ENCODE measurements around the gene LRP2BP.
"Not testable (repeated sequence)": the region's sequence is repeated elsewhere in the genome, so short reads cannot be mapped to it uniquely, and the experiment has no call there.

Gene LRP2BP

DNA sequence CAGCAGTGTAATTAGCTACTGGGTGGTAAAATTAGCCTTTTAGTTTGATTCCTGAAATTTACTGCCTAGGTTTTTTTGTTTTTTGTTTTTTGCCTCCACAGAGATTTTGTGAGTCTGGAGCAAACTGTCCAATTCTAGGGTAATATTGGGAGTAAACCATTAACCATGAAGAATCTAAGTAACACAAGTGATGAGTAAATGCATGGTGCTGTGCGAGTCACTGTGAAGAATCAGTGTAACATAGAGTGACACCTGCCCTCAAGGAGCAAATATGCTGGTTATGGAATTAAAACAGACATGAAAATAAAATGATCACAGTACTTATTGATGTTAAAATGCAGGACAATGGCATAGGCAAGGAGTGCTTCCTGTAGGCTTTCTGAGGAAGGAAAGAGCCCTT is 60.1 kb downstream of the LRP2BP start:
- no peak overlapping the region for H3K4me2 ChIP-seq
- H3K27me3 ChIP-seq: no peaks in the 10 kb centered on the region
- H3K9ac ChIP-seq: no peak overlapping the region
- H3K27ac ChIP-seq: no peak overlapping the region
- peaks cover 27% of the 10 kb centered on the region for H3K36me3 ChIP-seq
- no peak for TF ChIP-seq Cebpa-rat (IDR thresholded peaks at IDR 0.05)
- H3K9me3 ChIP-seq: peaks cover 14% of the 10 kb centered on the region
- H3K4me1 ChIP-seq: peaks cover 11% of the 10 kb centered on the region
- H4K20me1 ChIP-seq: no peaks in the 10 kb centered on the region
- no peak overlapping the region for H3K4me3 ChIP-seq

DNA sequence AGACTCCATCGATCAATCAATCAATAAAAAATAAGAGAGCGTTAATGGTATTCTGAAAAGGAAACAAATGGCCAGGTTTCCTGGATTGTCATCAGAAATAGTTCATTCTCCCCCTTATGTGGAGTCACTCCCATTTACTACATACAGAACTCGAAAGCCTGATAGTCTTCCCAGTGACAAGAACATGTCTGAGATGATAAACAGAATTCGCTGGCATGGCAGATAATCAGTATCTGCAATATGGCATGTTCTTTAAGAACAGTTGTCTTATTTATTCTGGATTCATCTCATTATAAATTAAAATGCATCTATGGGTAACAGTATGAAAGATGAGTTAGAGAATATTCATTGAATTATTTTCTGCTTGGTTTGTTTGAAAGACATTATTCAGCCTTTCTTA is 61.4 kb downstream of the LRP2BP start:
- Histone ChIP-seq H3K4me3 (no peak overlapping the region), H3K9ac (no peak overlapping the region), H3K9me3 (peaks cover 19% of the 10 kb centered on the region), H3K27me3 (no peaks in the 10 kb centered on the region), H3K4me2 (no peak overlapping the region), H4K20me1 (no peaks in the 10 kb centered on the region), H3K4me1 (no peaks in the 10 kb centered on the region; the same call in 1 of the 2 replicates), H3K36me3 (peaks cover 27% of the 10 kb centered on the region), H3K27ac (no peak overlapping the region)
- no peak for TF ChIP-seq Cebpa-rat (IDR thresholded peaks at IDR 0.05)

DNA sequence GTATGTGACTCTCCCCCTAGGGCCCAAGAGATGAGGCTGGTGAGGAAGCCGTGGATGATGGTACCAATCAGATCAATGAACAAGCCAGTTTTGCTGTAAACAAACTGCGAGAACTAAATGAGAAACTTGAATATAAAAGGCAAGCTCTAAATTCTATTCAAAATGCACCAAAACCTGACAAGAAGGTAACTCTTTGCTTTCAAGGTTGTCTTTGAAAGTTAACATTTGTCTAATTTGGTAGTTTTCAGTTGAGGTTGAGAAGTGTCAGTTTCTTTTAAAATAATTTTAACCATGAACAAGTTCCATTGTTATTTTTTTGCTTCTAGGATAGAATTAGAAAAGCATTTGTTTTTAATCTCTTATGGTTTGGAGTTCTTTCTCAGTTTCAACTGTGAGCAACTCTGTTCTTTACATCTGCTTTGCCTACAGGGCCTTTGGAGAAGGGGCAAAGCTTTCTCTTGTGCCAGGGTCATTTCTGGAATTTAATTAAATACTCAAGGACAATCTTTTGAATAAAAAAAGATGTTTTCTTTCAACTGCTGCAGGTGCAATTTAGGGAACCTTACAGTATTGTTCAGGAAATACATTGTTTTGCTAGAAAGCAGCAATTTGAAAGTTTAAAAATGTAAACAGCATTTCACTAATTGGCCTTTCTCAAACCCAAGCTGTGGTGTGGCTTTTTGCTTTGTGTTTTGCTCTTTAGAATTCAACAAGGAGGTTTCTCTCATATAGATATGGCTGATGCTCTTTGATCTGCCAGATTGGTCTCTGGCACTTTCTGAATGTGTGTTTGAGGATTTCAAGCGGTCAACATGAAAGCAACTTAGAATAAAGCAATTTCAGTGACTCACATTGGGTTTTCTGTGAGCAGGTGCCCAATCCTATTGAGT is 62.9 kb downstream of the LRP2BP start:
- H3K4me2 ChIP-seq: no peak overlapping the region
- no peak overlapping the region for H3K27ac ChIP-seq

DNA sequence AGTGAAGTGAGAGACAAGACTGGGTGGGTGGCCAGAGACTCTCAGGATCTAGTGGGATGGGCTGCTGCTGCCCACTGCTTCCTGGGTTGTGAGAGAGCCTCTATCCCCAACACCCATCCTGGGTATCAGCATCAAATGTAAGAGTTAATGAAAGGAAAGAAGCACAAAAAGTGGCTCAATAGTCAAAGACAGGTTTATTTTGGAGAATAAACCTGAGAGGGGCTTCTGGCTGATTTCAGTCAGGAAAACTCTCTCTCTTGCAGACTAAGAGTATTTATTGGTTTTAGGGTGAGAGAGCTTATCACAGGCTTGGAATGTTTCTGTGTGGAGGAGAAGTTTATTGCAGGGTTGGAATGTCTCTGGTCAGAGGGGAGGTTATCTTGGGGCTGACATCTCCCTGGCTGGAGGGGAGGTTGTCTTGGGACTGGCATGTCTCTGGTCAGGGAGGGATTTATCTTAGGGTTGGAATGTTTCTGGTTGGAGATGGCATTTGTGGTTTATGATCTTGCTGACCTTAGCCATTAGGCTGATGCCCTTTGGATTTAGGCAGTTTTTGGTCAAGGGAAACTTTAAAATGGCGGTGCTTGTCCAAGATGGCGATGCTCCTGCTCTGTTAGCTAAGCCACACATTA is 65.7 kb downstream of the LRP2BP start:
- not testable (repeated sequence) for H3K27ac ChIP-seq, H3K9ac ChIP-seq, H3K4me3 ChIP-seq, H3K4me1 ChIP-seq, H3K4me2 ChIP-seq, H4K20me1 ChIP-seq, H3K27me3 ChIP-seq
- Histone ChIP-seq H3K9me3 (peaks cover 13% of the 10 kb centered on the region), H3K36me3 (peaks cover 31% of the 10 kb centered on the region)

More for the DNA sequence above, 62.9 kb downstream of the LRP2BP start:
- no peak for TF ChIP-seq Cebpa-rat (IDR thresholded peaks at IDR 0.05)
- Histone ChIP-seq H3K36me3 (peaks cover 30% of the 10 kb centered on the region), H3K4me3 (no peak overlapping the region), H3K9ac (no peak overlapping the region), H3K4me1 (no peaks in the 10 kb centered on the region), H4K20me1 (no peaks in the 10 kb centered on the region), H3K9me3 (peaks cover 15% of the 10 kb centered on the region), H3K27me3 (no peaks in the 10 kb centered on the region)

- H4K20me1 ChIP-seq: no peaks in the 10 kb centered on the region
- H3K9ac ChIP-seq: no peak overlapping the region
- no peak for TF ChIP-seq Cebpa-rat (IDR thresholded peaks at IDR 0.05)
- H3K4me1 ChIP-seq: no peaks in the 10 kb centered on the region
- no peak overlapping the region for H3K4me3 ChIP-seq
- no peak overlapping the region for H3K4me2 ChIP-seq
- H3K36me3 ChIP-seq: peaks cover 40% of the 10 kb centered on the region
- H3K27me3 ChIP-seq: no peaks in the 10 kb centered on the region
- peaks cover 13% of the 10 kb centered on the region for H3K9me3 ChIP-seq
- no peak overlapping the region for H3K27ac ChIP-seq
Observed at GRCh38 chr4:185328586-185328985, 67.1 kb downstream of the LRP2BP start.

DNA sequence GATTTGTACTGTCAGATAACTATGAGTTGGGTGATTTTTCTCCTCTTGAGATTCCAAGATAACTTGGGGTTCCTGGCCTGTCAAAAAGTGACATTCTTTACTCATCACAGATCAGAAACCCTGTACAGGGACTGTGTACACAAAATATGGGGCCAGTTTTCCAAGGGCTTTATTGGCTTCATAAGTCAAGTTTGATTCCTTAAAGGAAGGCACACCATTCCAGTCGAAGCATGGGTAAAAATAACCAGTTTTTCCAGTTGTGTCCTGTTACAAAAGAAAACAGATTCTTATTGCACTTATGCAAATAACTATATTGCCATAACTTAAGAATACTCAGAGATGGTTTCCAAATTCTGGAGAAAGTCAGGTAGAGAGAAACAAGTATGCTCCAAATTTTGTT is 70.0 kb downstream of the LRP2BP start:
- not testable (repeated sequence) for H3K9ac ChIP-seq, H3K27ac ChIP-seq
- H3K36me3 ChIP-seq: peaks cover 54% of the 10 kb centered on the region

DNA sequence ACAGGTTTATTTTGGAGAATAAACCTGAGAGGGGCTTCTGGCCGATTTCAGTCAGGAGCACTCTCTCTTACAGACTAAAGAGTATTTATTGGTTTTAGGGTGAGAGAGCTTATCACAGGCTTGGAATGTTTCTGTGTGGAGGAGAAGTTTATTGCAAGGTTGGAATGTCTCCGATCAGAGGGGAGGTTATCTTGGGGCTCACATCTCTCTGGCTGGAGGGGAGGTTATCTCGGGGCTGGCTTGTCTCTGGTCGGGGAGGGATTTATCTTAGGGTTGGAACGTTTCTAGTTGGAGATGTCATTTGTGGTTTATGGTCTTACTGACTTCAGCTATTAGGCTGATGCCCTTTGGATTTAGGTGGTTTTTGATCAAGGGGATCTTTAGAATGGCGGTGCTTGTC is 71.4 kb downstream of the LRP2BP start:
- not testable (repeated sequence) for H3K27ac ChIP-seq, H3K4me3 ChIP-seq
- H3K36me3 ChIP-seq: peaks cover 52% of the 10 kb centered on the region

More for the DNA sequence above, 70.0 kb downstream of the LRP2BP start:
- not testable (repeated sequence) for H3K27me3 ChIP-seq, H3K4me2 ChIP-seq, H3K4me1 ChIP-seq, H3K4me3 ChIP-seq, H4K20me1 ChIP-seq
- peaks cover 13% of the 10 kb centered on the region for H3K9me3 ChIP-seq

DNA sequence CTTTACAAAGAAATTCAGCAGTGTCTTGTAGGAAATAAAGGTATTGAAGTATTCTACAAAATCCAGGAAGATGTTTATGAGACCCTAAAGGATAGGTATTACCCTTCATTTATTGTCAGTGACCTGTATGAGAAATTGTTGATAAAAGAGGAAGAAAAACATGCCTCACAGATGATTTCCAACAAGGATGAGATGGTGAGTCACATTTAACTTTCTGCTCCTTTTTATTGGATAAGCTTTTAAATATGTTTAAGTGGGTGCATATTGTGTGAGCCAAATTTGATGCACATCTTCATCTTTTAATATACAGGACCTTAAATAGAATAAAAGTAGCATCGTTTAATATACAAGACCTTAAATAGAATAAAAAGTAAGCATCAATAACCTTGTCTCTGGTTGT is 72.1 kb downstream of the LRP2BP start:
- H3K36me3 ChIP-seq: peaks cover 44% of the 10 kb centered on the region

More for the DNA sequence above, 71.4 kb downstream of the LRP2BP start:
- H3K4me1 ChIP-seq, H3K4me2 ChIP-seq, H4K20me1 ChIP-seq, H3K27me3 ChIP-seq, H3K9ac ChIP-seq: not testable (repeated sequence)
- peaks cover 12% of the 10 kb centered on the region for H3K9me3 ChIP-seq

DNA sequence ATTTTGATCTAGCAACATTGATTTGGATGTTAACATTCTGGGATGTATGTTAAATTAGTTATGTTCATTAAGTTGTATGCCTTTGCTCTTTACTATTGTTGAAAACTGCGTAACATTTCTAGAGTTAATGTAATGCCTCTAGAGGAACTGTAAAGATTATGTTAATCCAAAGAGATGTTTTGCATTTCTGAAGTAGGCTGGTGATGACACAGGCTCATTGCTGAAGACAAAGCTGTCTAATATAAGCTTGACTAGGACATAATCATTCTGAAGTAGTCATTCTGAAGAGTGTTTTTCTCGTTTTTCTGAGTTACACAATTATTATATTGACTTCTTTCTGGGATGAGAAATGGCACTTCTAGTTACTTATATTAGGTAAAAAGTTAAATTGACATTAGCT is 72.9 kb downstream of the LRP2BP start:
- Histone ChIP-seq H3K4me1 (no peaks in the 10 kb centered on the region), H3K27me3 (no peaks in the 10 kb centered on the region), H3K4me3 (no peak overlapping the region), H3K36me3 (peaks cover 38% of the 10 kb centered on the region), H3K9me3 (peaks cover 3% of the 10 kb centered on the region; the same call in 1 of the 2 replicates), H3K4me2 (no peak overlapping the region), H4K20me1 (no peaks in the 10 kb centered on the region), H3K9ac (no peak overlapping the region), H3K27ac (no peak overlapping the region)
- no peak for TF ChIP-seq Cebpa-rat (IDR thresholded peaks at IDR 0.05)

More for the DNA sequence above, 72.1 kb downstream of the LRP2BP start:
- Histone ChIP-seq H3K9me3 (peaks cover 4% of the 10 kb centered on the region; the same call in 1 of the 2 replicates), H3K4me3 (no peak overlapping the region), H3K4me2 (no peak overlapping the region), H3K9ac (no peak overlapping the region), H3K4me1 (no peaks in the 10 kb centered on the region), H3K27ac (no peak overlapping the region), H3K27me3 (no peaks in the 10 kb centered on the region), H4K20me1 (no peaks in the 10 kb centered on the region)
- no peak for TF ChIP-seq Cebpa-rat (IDR thresholded peaks at IDR 0.05)

DNA sequence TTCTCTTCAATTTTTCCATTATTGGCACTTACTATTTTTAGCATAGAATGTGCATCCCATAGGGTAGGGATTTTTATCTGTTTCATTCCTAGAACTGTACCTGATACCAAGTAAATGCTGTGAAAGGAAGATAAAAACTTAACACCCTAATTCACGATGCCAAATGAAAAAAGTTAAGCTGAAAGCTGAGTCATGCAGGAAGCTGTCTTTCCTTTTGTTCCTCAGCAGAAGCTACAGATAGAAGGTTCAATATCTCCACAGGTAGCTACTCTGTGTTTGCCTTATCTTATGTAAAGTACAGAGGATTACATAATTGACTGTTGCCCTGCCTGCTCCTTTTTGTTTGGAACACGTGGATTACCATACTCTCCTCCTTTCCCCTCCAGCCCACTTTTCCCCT is 77.0 kb downstream of the LRP2BP start:
- no peaks in the 10 kb centered on the region for H3K27me3 ChIP-seq
- no peak overlapping the region for H3K4me3 ChIP-seq
- no peaks in the 10 kb centered on the region for H4K20me1 ChIP-seq
- H3K36me3 ChIP-seq: peaks cover 57% of the 10 kb centered on the region
- no peak overlapping the region for H3K4me2 ChIP-seq
- no peak overlapping the region for H3K27ac ChIP-seq
- H3K9me3 ChIP-seq: peaks cover 3% of the 10 kb centered on the region; the same call in 1 of the 2 replicates
- no peak for TF ChIP-seq Cebpa-rat (IDR thresholded peaks at IDR 0.05)
- H3K9ac ChIP-seq: no peak overlapping the region
- no peaks in the 10 kb centered on the region for H3K4me1 ChIP-seq
